Measurements from ENCODE around the gene RAP1A.

GRCh38 chr1:111611986-111612385, 7.6 kb upstream of the RAP1A start:
- TF ChIP-seq CTCF (IDR thresholded peaks at IDR 0.05 in 8 of 11, conservative IDR thresholded peaks at IDR 0.05 in 3 of 11) (no peak), POLR2A (IDR thresholded peaks at IDR 0.05) (no peak), POLR2AphosphoS5 (IDR thresholded peaks at IDR 0.05) (no peak)

All from spleen (tissue), 7 donors.